Thyroid gland (tissue), 4 donors: Measurements from ENCODE around the gene PRR20G.

Source experiments
- POLR2A ChIP-seq, 2 donors: fragments of 450-650 bp; IDR thresholded peaks; one replicate each; pipeline ENCODE4 v1.6.1; 2017; ENCODE audit warnings: antibody characterized with exemption in 2 of 2, mild to moderate bottlenecking in 2 of 2, moderate library complexity in 1 of 2
- TF ChIP-seq, protein P1 (sequence below), 6 experiments: fragments of 200-600 bp in 3 of 6; fragments of 450-650 bp in 3 of 6; sonication (generic) in 3 of 6; IDR thresholded peaks; one replicate each; pipeline ENCODE4 v1.5.1; 2016 to 2019; ENCODE audit warnings: antibody characterized with exemption in 6 of 6, mild to moderate bottlenecking in 2 of 6, inconsistent platforms in 1 of 6, moderate library complexity in 1 of 6

DNA sequence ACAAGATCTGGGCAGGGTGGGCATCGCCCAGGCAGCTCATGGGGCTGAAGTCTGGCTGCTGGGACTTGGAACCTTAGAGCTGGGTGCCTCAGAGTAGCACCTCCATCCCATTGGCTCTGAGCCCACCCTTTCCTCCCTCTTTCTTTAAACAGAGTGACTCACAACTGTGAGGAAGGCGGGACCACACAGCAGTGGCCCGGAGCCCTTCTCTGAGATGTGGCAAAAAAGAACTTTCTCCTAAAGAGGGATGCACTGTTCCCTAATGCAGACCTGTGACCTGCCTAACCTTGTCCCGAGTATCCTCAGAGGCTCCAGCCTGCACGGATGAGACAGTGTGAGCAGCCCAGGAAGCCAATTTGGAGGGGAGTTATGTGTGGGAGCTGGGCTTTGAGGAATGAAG, 23.6 kb downstream of the PRR20G start:
- TF ChIP-seq POLR2A (IDR thresholded peaks at IDR 0.05) = no peak
- TF ChIP-seq, protein P1, sequence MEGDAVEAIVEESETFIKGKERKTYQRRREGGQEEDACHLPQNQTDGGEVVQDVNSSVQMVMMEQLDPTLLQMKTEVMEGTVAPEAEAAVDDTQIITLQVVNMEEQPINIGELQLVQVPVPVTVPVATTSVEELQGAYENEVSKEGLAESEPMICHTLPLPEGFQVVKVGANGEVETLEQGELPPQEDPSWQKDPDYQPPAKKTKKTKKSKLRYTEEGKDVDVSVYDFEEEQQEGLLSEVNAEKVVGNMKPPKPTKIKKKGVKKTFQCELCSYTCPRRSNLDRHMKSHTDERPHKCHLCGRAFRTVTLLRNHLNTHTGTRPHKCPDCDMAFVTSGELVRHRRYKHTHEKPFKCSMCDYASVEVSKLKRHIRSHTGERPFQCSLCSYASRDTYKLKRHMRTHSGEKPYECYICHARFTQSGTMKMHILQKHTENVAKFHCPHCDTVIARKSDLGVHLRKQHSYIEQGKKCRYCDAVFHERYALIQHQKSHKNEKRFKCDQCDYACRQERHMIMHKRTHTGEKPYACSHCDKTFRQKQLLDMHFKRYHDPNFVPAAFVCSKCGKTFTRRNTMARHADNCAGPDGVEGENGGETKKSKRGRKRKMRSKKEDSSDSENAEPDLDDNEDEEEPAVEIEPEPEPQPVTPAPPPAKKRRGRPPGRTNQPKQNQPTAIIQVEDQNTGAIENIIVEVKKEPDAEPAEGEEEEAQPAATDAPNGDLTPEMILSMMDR (IDR thresholded peaks at IDR 0.05) = no peak
